Forelimb muscle (tissue), 1 donor: ENCODE measurements around the gene MND1. TPM values are rescaled to one million over a fixed set of nuclear protein-coding genes. Genes with fewer than 3 reads are reported as not detected.
"Not testable (repeated sequence)": the region's sequence is repeated elsewhere in the genome, so short reads cannot be mapped to it uniquely, and the experiment has no call there.

Experiments
- DNase-seq: peaks from one replicate; pipeline ENCODE4 v3.0.0-alpha.2; 2013; ENCODE audit warnings: low read depth
- polyA plus RNA-seq: library from polyadenylated mRNA; unstranded; fragments of 120-200 nt; gene quantifications from one replicate; pipeline ENCODE4 v1.2.1, GENCODE V29; 2013; ENCODE audit not compliant: insufficient read length

Gene MND1
- polyA plus RNA-seq, 1 donor, result 3.5 TPM

- DNase-seq, result no peak
These were observed 59.2 kb downstream of the MND1 start for GRCh38 chr4:153403726-153404125.

GRCh38 chr4:153407906-153408305, 63.4 kb downstream of the MND1 start:
- no peak for DNase-seq

DNA sequence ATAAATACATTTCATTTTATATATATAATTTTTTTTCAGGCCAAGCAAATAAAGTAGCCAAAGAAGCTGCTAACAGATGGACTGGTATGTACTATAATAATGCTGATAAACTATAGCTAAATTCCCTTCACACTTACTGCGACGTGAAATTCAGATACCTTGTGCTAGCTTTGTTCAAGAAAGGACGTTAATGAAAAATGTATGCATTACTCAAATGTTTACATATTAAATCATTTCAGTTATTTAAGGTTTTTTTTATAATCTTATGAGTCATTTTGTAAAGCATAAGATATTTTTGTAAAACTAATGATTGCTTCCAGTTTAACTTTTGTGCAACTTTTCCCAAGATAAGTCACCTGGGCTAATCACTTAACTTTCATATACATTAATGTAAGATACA, 64.4 kb downstream of the MND1 start:
- no peak for DNase-seq

DNA sequence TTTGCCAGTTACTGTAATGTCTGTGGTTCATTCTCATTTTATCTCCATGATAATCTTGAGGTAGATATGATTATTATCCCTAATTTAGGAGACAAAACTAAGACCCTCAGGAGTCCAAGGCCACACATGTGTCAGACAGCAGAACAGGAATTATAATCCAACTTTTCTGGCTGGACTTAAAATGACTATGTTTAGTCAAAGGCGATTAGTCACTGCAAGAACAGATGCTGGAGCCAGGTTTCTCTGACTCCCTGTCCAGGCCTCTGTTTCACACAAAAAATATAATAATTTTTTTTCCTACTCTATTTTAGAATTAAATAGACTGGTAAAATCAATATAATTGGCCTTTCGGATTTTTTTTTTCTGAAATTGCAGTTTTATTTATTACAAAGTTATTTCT, 64.9 kb downstream of the MND1 start:
- DNase-seq, result no peak

DNA sequence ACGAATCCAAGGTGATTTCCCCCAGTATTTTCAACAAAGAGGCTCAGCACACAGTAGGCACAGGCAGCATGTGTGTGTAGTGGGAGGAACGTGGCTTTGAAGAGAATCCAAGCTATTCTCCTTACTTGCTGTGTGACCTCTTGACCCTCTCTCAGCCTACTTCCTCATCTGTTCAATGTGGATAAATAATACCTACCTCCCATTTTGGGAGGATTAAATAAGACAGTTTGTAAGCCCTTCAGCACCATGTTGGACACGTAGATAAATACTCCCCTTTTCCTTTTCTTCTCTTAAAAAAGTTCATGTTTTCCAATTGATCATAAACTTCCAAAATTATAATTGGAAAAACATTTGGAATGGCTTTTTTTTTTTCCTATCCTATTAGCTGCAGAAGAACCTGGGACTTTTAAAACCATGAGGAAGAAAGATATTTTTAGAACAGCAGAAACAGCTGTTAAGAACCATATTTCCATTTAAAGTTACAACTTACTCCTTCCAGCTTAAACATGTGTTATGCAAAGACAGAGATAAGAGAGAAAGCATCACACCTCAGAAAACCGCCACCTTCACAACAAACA, 65.5 kb downstream of the MND1 start:
- DNase-seq, result no peak

- no peak for DNase-seq
These were observed 69.4 kb downstream of the MND1 start for GRCh38 chr4:153413842-153414241.

- DNase-seq, result not testable (repeated sequence)
These were observed 72.0 kb downstream of the MND1 start for GRCh38 chr4:153416456-153416855.

- DNase-seq, result no peak
These were observed 73.6 kb downstream of the MND1 start for GRCh38 chr4:153418121-153418520.

- no peak for DNase-seq
These were observed 74.1 kb downstream of the MND1 start for GRCh38 chr4:153418558-153418957.

DNA sequence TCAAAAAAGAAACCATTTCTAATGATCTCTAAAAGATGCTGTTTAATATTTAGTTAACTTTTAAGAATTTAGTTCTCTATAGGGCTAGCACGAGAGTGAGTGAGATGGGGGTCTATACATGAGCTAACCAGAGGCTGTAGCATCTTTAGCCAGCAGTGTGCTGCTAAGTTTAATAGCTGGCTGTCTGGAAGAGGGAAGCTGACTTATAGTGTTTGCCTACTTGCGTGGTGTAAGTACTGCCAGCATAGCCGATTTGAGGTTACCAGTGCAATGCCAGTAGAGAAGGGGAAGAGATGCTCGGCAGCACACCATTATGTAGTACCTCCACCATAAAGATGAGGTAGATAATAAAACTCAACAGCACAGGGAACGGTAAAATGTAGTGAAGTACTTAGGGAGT, 74.5 kb downstream of the MND1 start:
- no peak for DNase-seq

DNA sequence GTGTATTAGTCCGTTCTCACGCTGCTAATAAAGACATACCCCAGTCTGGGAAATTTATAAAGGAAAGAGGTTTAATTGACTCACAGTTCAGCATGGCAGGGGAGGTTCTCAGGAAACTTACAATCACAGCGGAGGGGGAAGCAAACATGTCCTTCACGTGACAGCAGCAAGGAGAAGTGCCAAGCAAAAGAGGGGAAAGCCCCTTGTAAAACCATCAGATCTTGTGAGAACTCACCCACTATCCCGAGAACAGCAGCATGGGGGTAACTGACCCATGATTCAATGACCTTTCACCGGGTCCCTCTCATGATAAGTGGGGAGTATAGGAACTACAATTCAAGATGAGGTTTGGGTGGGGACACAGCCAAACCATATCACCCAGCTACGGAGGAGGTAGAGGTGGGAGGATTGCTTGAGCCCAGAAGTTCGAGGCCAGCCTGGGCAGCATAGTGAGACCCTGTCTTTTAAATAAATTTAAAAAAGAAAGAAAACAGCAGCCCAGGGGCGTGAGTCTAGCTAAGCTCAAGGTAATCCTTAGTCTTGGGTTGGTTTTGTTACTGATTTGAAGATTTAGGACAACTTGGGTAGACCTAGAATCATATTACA, 75.3 kb downstream of the MND1 start:
- DNase-seq, result no peak

DNA sequence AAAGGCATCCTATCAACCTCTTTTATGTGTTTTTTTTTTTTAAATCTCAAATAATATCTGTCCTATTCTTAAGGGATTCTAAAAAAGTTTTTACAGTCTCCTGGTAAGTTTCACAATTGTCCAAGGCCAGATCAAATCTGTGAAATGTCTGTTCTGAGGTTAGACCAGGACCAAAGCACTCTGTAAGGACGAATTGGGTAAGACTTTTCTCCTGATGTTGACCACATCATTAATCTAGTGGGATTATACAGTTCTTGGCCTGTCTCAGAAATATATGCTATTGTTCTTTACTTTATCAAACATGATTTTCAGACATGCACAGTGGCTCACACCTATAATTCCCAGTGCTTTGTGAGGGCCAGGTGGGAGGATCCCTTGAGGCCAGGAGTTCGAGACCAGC, 75.9 kb downstream of the MND1 start:
- DNase-seq, result no peak

DNA sequence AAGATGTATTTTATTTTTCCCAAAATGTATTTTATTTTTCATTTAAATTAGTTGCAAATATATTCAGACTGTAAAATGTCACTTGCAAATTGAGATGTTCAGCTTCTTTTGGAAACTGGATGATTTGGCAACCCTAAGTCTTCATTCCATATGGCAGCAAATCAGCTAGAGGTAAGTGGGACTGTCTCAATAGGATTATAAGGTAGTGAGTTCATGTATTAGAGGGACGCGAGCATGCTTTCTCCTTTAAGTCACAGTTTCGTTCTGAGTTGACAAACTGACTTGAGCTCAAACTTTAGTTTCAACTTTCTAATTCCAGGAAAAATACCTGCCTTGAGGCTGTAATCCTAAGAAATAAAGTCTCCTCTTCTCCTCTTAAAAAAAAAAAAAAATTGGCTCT, 77.5 kb downstream of the MND1 start:
- DNase-seq, result no peak

GRCh38 chr4:153426207-153426885, 81.9 kb downstream of the MND1 start:
- no peak for DNase-seq

DNA sequence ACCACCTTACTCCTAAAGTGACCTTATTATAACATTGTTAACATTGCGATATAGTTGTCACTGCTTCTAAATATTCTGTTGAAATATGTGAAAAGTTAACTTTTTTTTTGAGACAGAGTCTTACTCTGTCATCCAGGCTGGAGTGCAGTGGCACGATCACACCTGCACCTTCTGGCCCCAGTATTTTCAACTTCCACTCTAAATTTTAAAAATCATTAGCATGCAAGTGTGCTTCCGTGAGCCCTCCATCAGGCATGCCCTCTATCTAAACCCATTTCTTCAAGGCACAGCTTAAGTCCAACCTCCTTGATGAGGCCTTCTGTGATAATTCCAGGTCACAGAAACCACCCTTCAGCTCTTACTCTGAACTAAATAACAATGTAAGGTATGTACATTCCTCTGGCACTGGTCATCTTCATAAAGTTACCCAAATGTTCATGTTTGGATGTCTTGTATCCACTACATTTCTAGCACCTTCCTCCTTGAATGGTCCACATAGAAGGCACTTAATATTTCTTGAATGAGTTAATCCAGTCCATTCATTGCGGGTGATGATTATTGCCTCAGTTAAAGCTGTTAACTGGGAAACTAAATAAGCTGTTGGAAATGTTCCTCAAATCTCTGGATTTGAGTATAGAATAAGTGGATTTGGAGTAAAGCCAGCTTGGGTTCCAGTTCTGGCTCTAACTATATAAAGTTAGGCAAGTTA, 83.0 kb downstream of the MND1 start:
- no peak for DNase-seq

GRCh38 chr4:153428941-153429475, 84.5 kb downstream of the MND1 start:
- DNase-seq, result no peak

DNA sequence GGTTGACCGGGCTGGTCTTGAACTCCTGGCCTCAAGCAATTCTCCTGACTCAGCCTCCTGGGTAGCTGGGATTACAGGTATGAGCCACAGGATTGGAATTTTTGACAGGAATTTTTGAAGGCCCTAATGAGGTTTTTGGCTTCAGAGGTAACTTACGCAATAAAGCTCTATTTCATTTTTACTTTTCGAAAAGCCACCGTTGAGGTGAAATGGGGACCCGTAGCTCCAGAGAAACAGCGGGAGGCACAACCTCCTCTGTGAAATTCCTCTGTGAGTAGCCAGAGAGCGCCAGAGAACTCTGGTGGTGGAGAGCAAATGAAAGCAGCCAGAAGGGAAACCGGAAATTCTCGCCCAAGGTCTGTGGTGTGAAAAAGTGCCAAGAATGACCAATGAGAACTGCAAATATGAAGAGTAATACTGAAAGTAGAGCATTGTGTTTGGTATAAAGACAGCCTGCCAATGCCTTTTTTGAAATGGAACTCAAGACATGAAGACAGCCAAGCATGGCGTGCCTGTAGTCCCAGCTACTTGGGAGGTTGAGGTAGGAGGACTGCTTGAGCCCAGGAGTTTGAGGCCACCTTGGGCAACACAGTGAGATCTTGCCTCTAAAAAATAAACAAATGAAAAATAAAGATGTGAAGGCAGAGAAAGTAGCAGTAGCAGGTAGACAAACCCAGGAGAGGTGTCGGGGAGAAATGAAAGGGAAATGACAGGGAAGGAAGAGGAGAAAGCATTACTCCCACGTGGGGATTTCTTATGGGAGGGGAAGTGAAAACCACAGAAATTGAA, 88.7 kb downstream of the MND1 start:
- DNase-seq, result no peak

DNA sequence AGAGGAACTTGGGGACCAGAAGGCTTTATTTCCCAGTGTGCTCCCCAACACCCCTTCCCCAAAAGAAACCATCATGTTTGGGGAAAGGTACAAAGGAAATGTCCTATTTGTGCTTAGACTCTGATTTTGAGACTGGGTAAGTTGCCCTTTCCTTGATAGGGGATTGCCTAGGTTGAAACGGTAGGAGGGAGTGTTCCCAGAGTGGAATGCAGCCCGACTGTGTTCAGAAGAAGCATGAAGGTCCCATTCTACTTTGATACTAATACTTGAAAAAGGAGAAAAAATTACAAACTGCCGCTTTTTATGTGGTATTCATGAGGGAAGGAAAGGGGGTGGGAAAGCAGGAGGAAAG, 89.2 kb downstream of the MND1 start:
- no peak for DNase-seq

- DNase-seq, result no peak
These were observed 89.7 kb downstream of the MND1 start for GRCh38 chr4:153434190-153434589.

DNA sequence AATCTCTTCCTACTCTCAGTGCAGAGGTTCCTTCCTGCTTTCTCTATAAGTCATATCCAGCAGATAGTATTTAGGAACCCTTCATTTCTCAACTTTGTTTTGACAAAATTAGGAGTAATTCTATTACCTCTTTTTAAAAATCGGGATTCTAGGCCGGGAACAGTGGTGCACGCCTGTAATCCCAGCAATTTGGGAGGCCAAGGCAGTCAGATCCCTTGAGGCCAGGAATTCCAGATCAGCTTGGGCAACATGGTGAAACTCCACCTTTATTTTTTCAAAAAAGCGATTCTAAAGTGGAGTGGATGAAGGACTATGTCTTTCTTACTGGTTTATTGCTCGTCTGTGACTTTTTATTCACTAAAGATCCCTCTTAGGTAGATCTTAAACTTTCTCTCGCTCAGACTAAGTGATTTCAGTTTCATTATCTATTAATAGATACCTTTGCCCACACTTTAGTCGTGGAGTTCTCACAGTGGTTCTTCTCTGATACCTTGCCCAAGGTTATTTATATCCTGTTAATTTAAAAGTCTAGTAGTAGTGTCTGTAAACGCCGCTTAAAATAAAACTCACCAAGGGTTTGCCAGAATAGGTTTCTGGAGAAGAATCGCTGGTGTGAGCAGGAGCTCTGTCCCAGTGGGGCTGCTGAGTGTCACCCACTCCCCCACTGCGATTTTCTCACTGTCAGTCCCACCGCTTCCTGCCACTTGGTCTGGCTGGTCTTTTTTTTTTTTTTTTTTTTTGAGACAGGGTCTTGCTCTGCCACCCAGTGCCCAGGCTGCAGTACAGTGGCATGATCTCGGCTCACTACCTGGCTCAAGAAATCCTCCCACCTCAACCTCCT, 94.6 kb downstream of the MND1 start:
- DNase-seq, result no peak

- no peak for DNase-seq
These were observed 95.3 kb downstream of the MND1 start for GRCh38 chr4:153439831-153440230.
